ENCODE measurements around the gene ATL1.
"Not testable (repeated sequence)": the region's sequence is repeated elsewhere in the genome, so short reads cannot be mapped to it uniquely, and the experiment has no call there.

The ATL1 gene

DNA sequence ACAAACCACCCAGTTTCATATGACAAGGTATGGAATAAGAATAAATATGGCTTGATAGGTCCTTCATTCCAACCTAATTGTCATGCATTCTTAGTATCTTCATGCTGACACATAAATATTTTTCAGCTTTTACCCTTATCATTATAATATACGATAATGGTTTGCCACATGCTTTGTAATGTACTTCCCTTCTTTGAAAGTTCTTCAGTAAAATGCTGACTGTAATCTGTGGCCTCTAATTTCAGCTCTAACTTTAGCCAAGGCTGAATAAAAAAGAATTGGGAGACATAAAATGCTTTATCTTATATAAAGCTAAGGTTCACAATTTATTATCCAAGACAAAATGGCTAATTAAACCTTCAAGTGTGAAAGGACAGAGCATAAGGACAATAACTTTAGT lies 24.9 kb upstream of the ATL1 start:
- no peak for DNase-seq (ENCODE audit: low read depth)

DNA sequence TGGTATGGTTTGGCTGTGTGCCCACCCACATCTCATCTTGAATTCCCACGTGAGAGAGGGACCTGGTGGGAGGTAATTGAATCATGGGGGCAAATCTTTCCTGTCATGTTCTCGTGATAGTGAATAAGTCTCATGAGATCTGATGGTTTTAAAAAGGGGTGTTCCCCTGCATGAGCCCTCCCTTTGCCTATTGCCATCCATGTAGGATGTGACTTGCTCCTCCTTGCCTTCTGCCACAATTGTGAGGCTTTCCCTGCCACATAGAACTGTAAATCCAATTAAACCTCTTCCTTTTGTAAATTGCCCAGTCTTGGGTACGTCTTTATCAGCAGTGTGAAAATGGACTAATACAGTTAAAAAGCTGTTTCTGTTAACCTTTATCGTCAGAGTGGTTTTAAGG lies 21.9 kb upstream of the ATL1 start:
- not testable (repeated sequence) for DNase-seq (ENCODE audit: low read depth)

GRCh38 chr14:50539051-50539450 lies 20.9 kb upstream of the ATL1 start:
- no peak for DNase-seq (ENCODE audit: low read depth)

DNA sequence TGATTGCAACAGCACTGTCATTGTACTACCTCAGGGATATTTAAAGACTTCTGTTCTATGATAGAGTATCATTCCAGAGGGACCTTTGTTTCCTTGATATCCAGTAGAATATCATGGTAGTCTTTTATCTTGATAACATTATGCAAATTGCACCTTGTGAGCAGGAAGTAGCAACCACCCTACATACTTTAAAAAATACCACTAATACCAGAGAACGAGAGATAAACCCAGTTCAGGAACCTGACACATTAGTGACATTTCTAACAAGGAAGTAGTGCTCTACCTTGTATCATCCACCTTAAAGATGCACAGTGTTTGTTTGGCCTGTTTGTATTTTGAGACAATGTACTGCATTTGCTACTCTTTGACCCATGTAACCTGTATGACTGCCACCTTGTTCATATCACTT lies 18.8 kb upstream of the ATL1 start:
- no peak for DNase-seq (ENCODE audit: low read depth)

- no peak for DNase-seq (ENCODE audit: low read depth)
Measured at GRCh38 chr14:50542941-50543418, 17.0 kb upstream of the ATL1 start.

- DNase-seq (ENCODE audit: low read depth): no peak
Measured at GRCh38 chr14:50544911-50545310, 15.0 kb upstream of the ATL1 start.

- no peak for DNase-seq (ENCODE audit: low read depth)
Measured at GRCh38 chr14:50545618-50546017, 14.3 kb upstream of the ATL1 start.

DNA sequence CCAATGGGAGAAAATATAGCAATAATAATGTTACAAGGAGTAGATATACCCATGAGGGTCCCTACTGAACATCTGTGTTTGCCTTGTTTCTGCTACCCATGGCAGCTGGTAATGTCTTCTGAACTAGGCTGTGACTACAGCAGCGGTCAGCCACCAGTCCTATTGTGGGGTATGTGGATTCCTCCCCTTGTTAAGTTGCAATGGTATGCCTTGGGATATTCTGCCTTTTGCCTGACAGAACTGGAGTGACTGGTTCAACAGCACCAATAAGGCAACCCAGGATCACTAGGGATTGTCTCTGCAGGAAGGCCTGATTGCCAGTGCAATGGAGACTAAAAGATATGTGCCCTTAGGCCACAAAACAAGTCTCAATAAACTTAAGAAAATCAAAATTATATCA lies 9.7 kb upstream of the ATL1 start:
- no peak for DNase-seq (ENCODE audit: low read depth)

DNA sequence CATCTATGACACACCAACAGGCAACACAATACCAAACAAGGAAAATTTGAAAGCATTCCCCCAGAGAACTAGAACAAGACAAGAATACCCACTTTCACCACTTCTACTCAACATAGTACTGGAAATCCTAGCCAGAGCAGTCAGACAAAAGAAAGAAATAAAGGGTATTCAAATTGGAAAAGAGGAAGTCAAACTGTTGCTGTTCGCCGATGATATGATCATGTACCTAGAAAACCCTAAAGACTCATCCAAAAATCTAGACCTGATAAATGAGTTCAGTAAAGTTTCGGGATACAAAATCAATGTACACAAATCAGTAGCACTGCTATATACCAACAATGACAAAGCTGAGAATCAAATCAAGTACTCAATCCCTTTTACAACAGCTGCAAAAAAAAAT lies 8.1 kb upstream of the ATL1 start:
- no peak for DNase-seq (ENCODE audit: low read depth)

GRCh38 chr14:50552796-50553195 lies 7.1 kb upstream of the ATL1 start:
- DNase-seq (ENCODE audit: low read depth): not testable (repeated sequence)

GRCh38 chr14:50560931-50561285 lies 963 bp downstream of the ATL1 start:
- no peak for DNase-seq (ENCODE audit: low read depth)

- DNase-seq (ENCODE audit: low read depth): no peak
Measured at GRCh38 chr14:50562841-50563240, 2.9 kb downstream of the ATL1 start.

DNA sequence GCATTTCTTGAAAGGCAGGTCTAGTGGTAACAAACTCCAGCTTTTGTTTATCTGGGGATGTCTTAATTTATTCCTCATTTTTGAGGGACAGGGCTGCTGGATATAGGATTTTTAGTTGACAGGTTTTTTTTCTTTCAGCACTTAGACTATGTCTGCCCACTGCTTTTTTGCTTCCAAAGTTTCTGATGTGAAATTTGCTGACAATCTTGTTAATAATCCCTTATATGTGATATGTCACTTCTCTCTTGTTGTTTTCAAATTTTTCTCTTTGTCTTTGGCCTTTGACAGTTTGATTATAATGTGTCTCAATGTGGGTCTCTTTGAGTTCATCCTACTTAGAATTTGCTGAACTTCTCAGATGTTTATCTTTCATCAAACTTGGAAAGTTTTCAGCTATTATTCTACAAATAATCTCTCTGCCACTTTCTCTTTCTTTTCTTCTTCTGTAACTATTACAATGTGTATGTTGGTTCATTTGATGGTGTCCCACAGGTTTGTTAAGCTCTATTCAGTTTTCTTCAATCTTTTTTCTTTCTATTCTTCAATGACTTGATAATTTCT lies 9.8 kb downstream of the ATL1 start:
- no peak for DNase-seq (ENCODE audit: low read depth)

GRCh38 chr14:50573862-50574261 lies 13.9 kb downstream of the ATL1 start:
- no peak for DNase-seq (ENCODE audit: low read depth)

- DNase-seq (ENCODE audit: low read depth): no peak
Measured at GRCh38 chr14:50575769-50576168, 15.8 kb downstream of the ATL1 start.

- DNase-seq (ENCODE audit: low read depth): no peak
Measured at GRCh38 chr14:50577982-50578381, 18.0 kb downstream of the ATL1 start.

GRCh38 chr14:50578433-50578832 lies 18.5 kb downstream of the ATL1 start:
- no peak for DNase-seq (ENCODE audit: low read depth)

DNA sequence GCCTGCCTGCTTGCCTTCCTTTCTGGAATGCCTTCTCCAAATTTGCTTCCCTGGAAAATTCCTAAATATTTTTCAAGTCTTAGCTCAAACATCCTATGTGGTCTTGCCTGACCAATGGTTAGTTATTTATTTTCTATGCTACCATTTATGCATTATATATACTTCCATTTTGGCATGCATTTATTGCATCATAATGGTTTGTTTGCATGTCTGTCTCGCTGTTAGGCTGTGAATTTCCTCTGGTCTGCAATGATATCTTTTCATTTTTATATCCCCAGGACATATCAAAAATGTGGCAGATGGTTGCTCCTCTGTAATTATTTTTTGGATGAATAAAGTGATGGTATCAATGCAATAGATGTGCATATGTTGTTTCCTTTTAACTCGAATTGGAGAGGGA lies 30.5 kb downstream of the ATL1 start:
- DNase-seq (ENCODE audit: low read depth): no peak

GRCh38 chr14:50594577-50595316 lies 34.8 kb downstream of the ATL1 start:
- DNase-seq (ENCODE audit: low read depth): no peak

GRCh38 chr14:50598765-50599164 lies 38.8 kb downstream of the ATL1 start:
- DNase-seq (ENCODE audit: low read depth): no peak

DNA sequence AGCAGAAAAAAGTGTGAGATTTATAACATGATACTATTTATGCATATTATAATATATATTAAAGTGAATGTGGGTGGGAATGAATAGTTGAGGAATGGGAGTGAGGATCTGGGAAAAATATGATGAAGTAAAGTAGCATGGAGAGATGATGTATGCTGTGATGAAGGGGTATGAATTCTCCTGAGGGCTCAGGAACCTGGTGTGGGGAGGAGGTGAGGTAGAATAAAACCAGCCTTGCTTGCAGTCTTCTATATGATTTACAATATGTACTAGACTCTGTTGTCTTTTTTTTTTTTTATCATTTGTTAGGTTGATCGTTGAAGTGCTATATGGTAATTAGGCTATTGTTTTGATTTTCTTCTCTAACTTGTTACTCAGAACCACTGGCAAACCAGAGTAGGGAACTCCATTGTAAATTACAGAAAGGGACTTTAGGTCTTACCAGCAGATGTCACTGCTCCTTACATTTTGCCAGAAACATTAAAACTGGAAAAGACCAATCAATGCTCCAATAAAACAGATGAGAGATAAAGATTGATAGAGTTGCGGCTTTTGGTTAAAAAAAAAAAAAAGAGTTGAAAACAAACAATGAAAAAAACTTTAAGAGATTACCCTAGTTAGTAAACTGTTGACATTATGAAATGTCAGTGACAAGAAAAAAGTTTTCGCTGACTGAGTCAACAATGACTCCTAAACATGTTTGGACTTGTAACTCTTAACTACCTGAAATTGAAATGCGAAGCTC lies 39.9 kb downstream of the ATL1 start:
- DNase-seq (ENCODE audit: low read depth): peak; percentile 33

GRCh38 chr14:50600849-50601248 lies 40.9 kb downstream of the ATL1 start:
- no peak for DNase-seq (ENCODE audit: low read depth)

DNA sequence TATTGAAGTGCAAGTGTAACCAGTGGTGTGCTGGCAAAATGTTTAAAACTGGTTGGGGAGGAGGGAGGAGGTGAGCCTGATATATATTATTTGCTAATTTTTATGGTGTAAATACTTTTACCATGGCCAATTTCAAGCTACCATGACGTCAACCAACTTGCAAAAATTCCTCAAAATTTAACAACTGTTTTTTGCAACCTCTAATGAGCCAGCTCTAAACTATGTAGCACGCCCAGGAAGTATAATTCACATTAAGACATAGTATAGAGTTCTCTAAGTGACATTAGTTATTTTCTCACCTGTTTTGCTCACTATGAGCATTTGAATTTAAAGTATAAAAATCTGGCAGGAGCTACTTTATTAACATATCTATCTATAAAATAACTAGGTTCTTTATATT lies 41.4 kb downstream of the ATL1 start:
- DNase-seq (ENCODE audit: low read depth): peak; percentile 28
